ENCODE measurements around the gene LMNA.

DNA sequence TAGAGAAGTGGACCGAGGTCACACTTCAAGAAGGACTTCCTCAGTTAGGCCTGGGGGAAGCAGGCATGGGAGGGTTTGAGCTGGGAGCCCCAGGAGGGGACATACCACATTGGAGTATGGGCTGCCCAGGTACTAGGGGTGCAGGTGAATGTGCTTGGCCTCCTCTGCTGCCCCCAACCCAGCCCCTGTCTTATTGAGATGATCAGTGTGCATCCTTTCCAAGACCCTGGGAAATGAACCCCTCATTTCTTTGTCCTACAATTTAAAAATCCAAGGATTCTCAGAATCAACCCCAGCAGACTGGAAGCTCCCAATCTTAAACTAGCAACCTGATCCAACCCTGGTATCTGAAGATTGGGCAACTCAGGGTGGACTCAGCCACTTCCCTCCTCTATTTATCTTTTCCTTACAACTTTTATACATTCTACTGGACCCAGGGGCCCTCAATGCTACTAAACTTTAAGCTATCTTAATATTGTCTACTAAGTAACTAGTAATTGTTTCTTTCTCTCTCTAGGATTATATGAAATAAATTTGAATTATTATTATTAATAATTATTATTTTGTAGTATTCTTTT, 41.3 kb upstream of the LMNA start:
- TF ChIP-seq, protein P1, sequence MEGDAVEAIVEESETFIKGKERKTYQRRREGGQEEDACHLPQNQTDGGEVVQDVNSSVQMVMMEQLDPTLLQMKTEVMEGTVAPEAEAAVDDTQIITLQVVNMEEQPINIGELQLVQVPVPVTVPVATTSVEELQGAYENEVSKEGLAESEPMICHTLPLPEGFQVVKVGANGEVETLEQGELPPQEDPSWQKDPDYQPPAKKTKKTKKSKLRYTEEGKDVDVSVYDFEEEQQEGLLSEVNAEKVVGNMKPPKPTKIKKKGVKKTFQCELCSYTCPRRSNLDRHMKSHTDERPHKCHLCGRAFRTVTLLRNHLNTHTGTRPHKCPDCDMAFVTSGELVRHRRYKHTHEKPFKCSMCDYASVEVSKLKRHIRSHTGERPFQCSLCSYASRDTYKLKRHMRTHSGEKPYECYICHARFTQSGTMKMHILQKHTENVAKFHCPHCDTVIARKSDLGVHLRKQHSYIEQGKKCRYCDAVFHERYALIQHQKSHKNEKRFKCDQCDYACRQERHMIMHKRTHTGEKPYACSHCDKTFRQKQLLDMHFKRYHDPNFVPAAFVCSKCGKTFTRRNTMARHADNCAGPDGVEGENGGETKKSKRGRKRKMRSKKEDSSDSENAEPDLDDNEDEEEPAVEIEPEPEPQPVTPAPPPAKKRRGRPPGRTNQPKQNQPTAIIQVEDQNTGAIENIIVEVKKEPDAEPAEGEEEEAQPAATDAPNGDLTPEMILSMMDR (IDR thresholded peaks at IDR 0.05; ENCODE audit: low read depth, low read length, missing input control): no peak
- TF ChIP-seq FOXA1 (IDR thresholded peaks at IDR 0.05) (no peak), JUND (IDR thresholded peaks at IDR 0.05) (no peak), TAF1 (conservative IDR thresholded peaks at IDR 0.05) (no peak), YY1 (IDR thresholded peaks at IDR 0.05) (no peak), RXRA (IDR thresholded peaks at IDR 0.05) (no peak), NR2F2 (IDR thresholded peaks at IDR 0.05) (no peak), RAD21 (IDR thresholded peaks at IDR 0.05) (no peak), HNF4A (conservative IDR thresholded peaks at IDR 0.05) (no peak)
- TF ChIP-seq, protein P2, sequence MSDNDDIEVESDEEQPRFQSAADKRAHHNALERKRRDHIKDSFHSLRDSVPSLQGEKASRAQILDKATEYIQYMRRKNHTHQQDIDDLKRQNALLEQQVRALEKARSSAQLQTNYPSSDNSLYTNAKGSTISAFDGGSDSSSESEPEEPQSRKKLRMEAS (IDR thresholded peaks at IDR 0.05): no peak
- TF ChIP-seq, protein P3, sequence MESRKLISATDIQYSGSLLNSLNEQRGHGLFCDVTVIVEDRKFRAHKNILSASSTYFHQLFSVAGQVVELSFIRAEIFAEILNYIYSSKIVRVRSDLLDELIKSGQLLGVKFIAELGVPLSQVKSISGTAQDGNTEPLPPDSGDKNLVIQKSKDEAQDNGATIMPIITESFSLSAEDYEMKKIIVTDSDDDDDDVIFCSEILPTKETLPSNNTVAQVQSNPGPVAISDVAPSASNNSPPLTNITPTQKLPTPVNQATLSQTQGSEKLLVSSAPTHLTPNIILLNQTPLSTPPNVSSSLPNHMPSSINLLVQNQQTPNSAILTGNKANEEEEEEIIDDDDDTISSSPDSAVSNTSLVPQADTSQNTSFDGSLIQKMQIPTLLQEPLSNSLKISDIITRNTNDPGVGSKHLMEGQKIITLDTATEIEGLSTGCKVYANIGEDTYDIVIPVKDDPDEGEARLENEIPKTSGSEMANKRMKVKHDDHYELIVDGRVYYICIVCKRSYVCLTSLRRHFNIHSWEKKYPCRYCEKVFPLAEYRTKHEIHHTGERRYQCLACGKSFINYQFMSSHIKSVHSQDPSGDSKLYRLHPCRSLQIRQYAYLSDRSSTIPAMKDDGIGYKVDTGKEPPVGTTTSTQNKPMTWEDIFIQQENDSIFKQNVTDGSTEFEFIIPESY (IDR thresholded peaks at IDR 0.05): no peak
- TF ChIP-seq, protein P4, sequence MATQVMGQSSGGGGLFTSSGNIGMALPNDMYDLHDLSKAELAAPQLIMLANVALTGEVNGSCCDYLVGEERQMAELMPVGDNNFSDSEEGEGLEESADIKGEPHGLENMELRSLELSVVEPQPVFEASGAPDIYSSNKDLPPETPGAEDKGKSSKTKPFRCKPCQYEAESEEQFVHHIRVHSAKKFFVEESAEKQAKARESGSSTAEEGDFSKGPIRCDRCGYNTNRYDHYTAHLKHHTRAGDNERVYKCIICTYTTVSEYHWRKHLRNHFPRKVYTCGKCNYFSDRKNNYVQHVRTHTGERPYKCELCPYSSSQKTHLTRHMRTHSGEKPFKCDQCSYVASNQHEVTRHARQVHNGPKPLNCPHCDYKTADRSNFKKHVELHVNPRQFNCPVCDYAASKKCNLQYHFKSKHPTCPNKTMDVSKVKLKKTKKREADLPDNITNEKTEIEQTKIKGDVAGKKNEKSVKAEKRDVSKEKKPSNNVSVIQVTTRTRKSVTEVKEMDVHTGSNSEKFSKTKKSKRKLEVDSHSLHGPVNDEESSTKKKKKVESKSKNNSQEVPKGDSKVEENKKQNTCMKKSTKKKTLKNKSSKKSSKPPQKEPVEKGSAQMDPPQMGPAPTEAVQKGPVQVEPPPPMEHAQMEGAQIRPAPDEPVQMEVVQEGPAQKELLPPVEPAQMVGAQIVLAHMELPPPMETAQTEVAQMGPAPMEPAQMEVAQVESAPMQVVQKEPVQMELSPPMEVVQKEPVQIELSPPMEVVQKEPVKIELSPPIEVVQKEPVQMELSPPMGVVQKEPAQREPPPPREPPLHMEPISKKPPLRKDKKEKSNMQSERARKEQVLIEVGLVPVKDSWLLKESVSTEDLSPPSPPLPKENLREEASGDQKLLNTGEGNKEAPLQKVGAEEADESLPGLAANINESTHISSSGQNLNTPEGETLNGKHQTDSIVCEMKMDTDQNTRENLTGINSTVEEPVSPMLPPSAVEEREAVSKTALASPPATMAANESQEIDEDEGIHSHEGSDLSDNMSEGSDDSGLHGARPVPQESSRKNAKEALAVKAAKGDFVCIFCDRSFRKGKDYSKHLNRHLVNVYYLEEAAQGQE (IDR thresholded peaks at IDR 0.05): no peak
- TF ChIP-seq, protein P5, sequence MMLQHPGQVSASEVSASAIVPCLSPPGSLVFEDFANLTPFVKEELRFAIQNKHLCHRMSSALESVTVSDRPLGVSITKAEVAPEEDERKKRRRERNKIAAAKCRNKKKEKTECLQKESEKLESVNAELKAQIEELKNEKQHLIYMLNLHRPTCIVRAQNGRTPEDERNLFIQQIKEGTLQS (IDR thresholded peaks at IDR 0.05): no peak

Data from liver (tissue), 3 donors.